ENCODE measurements around the gene PRIM1.
A peak's percentile ranks its signal among the peaks of the same experiment; 100 is the strongest.

PRIM1 gene

DNA sequence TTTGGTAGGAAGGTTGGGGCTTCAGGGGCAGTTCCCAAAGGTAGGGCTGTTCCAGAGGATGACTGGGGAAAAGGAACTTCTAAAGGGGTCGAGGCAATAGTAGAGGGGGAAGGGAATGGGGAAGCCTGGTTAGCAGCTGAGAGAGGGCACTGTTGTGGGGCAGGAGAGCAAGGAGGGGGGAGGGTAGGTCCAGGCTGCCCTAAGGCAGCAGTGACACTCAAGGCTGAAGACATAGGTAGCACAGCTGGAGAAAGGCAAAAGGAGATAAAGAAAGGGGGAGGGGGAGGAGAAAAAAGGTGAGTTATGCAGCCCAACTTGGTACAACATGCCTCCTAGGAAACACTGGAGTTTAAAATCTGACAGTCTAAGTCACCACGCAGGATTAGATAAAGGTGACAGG is 30.9 kb downstream of the PRIM1 start:
- TF ChIP-seq POLR2AphosphoS5 (IDR thresholded peaks at IDR 0.05; ENCODE audit: low read depth, low read length) (no peak), POU2F2 (IDR thresholded peaks at IDR 0.05; ENCODE audit: low read depth, low read length) (no peak), PAX5 (IDR thresholded peaks at IDR 0.05; ENCODE audit: insufficient read depth, low read length, severe bottlenecking) (no peak), SPI1 (IDR thresholded peaks at IDR 0.05; ENCODE audit: low read depth, low read length) (no peak), POLR2A (IDR thresholded peaks at IDR 0.05; ENCODE audit: low read depth, low read length) (0 out of 2 replicates have a peak, but pooled peaks have one; percentile 16)
- FAIRE-seq (no peak), DNase-seq (ENCODE audit: insufficient read length, low spot score) (no peak)

DNA sequence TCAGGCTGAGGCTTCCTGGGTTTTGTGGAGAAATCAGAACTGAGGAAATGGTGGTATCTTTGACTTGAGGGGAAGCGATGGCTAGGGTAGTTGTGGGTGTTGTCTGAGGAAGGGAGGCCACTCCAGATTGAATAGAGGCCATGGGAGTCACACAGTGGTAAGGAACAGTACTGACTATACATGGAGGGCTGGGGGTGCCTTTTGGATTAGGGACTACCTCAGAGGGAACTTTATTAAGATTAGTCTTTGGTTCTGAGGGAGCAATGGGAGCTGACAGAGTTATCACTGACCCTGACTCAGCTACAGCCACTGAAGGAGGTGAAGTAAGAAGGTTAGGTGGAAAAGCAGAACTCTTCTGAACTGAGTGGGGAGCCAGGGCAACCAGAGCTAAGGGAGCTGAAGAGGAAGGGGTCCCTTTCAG is 31.4 kb downstream of the PRIM1 start:
- no peak for DNase-seq (ENCODE audit: insufficient read length, low spot score)
- no peak for FAIRE-seq
- TF ChIP-seq POU2F2 (IDR thresholded peaks at IDR 0.05; ENCODE audit: low read depth, low read length) (no peak), POLR2AphosphoS5 (IDR thresholded peaks at IDR 0.05; ENCODE audit: low read depth, low read length) (no peak), PAX5 (IDR thresholded peaks at IDR 0.05; ENCODE audit: insufficient read depth, low read length, severe bottlenecking) (no peak), POLR2A (IDR thresholded peaks at IDR 0.05; ENCODE audit: low read depth, low read length) (no peak), SPI1 (IDR thresholded peaks at IDR 0.05; ENCODE audit: low read depth, low read length) (no peak), TAF1 (IDR thresholded peaks at IDR 0.05; ENCODE audit: low read depth, low read length) (no peak)

- TF ChIP-seq SPI1 (IDR thresholded peaks at IDR 0.05; ENCODE audit: low read depth, low read length), result no peak
- TF ChIP-seq PAX5 (IDR thresholded peaks at IDR 0.05; ENCODE audit: insufficient read depth, low read length, severe bottlenecking), result no peak
- no peak for TF ChIP-seq POLR2A (IDR thresholded peaks at IDR 0.05; ENCODE audit: low read depth, low read length)
- DNase-seq (ENCODE audit: insufficient read length, low spot score) (no peak), FAIRE-seq (no peak)
Observed at GRCh38 chr12:56719056-56719455, 33.1 kb downstream of the PRIM1 start.

- DNase-seq (ENCODE audit: insufficient read length, low spot score) (no peak), FAIRE-seq (no peak)
- TF ChIP-seq POLR2AphosphoS5 (IDR thresholded peaks at IDR 0.05; ENCODE audit: low read depth, low read length), result no peak
- no peak for TF ChIP-seq SPI1 (IDR thresholded peaks at IDR 0.05; ENCODE audit: low read depth, low read length)
- no peak for TF ChIP-seq PAX5 (IDR thresholded peaks at IDR 0.05; ENCODE audit: insufficient read depth, low read length, severe bottlenecking)
- no peak for TF ChIP-seq TAF1 (IDR thresholded peaks at IDR 0.05; ENCODE audit: low read depth, low read length)
Observed at GRCh38 chr12:56718636-56719035, 33.5 kb downstream of the PRIM1 start.

- DNase-seq (ENCODE audit: insufficient read length, low spot score) (no peak), FAIRE-seq (no peak)
- no peak for TF ChIP-seq PAX5 (IDR thresholded peaks at IDR 0.05; ENCODE audit: insufficient read depth, low read length, severe bottlenecking)
- no peak for TF ChIP-seq SPI1 (IDR thresholded peaks at IDR 0.05; ENCODE audit: low read depth, low read length)
- no peak for TF ChIP-seq POLR2A (IDR thresholded peaks at IDR 0.05; ENCODE audit: low read depth, low read length)
- no peak for TF ChIP-seq POU2F2 (IDR thresholded peaks at IDR 0.05; ENCODE audit: low read depth, low read length)
- no peak for TF ChIP-seq TAF1 (IDR thresholded peaks at IDR 0.05; ENCODE audit: low read depth, low read length)
- TF ChIP-seq POLR2AphosphoS5 (IDR thresholded peaks at IDR 0.05; ENCODE audit: low read depth, low read length), result no peak
Observed at GRCh38 chr12:56718149-56718548, 34.0 kb downstream of the PRIM1 start.

- TF ChIP-seq PAX5 (IDR thresholded peaks at IDR 0.05; ENCODE audit: insufficient read depth, low read length, severe bottlenecking) (no peak), SPI1 (IDR thresholded peaks at IDR 0.05; ENCODE audit: low read depth, low read length) (no peak), TAF1 (IDR thresholded peaks at IDR 0.05; ENCODE audit: low read depth, low read length) (no peak), POU2F2 (IDR thresholded peaks at IDR 0.05; ENCODE audit: low read depth, low read length) (no peak), POLR2AphosphoS5 (IDR thresholded peaks at IDR 0.05; ENCODE audit: low read depth, low read length) (no peak), POLR2A (IDR thresholded peaks at IDR 0.05; ENCODE audit: low read depth, low read length) (no peak; the same call in 1 of the 2 replicates)
- no peak for FAIRE-seq
- no peak for DNase-seq (ENCODE audit: insufficient read length, low spot score)
Observed at GRCh38 chr12:56716933-56717880, 34.9 kb downstream of the PRIM1 start.

GRCh38 chr12:56716458-56716857 is 35.7 kb downstream of the PRIM1 start:
- peak; percentile 17; the same call in 1 of the 2 replicates for TF ChIP-seq SPI1 (IDR thresholded peaks at IDR 0.05; ENCODE audit: low read depth, low read length)
- TF ChIP-seq POLR2AphosphoS5 (IDR thresholded peaks at IDR 0.05; ENCODE audit: low read depth, low read length), result peak; percentile 41; the same call in 1 of the 2 replicates
- TF ChIP-seq POU2F2 (IDR thresholded peaks at IDR 0.05; ENCODE audit: low read depth, low read length), result no peak
- DNase-seq (ENCODE audit: insufficient read length, low spot score), result no peak
- no peak for FAIRE-seq

DNA sequence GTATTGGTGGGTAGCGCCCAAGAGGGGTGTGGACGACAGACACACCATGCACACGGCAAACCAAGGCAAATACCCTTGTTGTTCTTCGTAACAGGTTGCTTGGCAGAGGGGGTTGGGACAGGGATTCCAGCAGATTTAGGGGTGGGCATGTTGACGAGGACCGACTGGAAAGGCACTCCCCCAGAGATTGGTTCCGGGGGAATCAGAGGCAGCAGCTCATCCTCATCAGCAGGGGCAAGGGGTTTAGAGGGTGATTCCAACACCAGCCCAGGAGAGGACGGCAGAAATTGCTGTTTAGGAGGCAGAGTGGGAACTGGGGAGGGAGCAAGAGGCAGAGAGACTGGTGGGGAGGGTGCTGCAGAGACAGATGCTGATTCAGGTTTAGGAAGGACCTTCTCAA is 36.3 kb downstream of the PRIM1 start:
- FAIRE-seq (no peak), DNase-seq (ENCODE audit: insufficient read length, low spot score) (no peak)
- TF ChIP-seq POLR2AphosphoS5 (IDR thresholded peaks at IDR 0.05; ENCODE audit: low read depth, low read length) (no peak), POLR2A (IDR thresholded peaks at IDR 0.05; ENCODE audit: low read depth, low read length) (no peak)

DNA sequence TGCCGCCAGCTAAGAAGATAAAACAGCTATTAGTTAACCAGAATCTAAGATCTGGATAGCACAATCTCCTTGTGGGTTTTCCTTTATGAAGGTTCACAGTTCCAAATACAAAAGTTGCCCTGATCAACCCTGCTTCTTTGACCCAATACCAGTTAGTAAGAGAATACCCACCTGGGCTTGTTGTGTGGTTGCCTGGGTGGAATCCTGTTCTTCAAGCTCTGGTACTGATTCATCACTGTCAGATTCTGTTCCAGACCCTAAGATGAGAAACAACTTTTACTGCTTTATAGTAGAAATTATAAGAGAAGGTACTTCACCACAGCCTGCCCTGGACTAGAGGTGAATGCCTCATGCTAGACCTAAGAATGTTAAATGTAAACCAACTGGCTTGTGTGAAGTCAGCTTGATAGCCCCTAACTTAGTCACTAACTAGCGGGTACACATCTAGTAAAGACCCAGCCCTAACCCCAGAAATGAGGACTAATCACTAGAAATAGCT is 37.6 kb downstream of the PRIM1 start:
- TF ChIP-seq POLR2AphosphoS5 (IDR thresholded peaks at IDR 0.05; ENCODE audit: low read depth, low read length), result no peak
- DNase-seq (ENCODE audit: insufficient read length, low spot score) (no peak), FAIRE-seq (no peak)

DNA sequence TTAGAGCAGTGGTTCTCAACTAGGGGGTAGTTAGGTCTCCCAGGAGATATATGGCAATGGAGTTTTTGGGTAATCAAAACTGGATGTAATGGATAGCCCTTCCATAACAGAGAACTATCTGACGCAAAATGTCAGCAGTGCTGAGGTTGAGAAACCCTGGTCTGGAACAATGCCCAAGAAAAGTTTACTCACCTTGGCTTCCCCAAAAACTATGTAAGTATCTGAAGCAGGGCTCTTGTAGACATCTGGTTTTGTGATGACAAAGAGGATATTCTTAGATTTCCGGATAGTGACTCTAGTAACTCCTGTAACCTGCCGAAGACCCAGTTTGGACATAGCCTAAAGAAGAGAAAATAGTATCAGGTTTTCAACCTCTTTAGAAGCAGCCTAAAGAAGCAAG is 38.8 kb downstream of the PRIM1 start:
- DNase-seq (ENCODE audit: insufficient read length, low spot score) (no peak), FAIRE-seq (no peak)

More for the DNA sequence above, 38.8 kb downstream of the PRIM1 start:
- no peak for TF ChIP-seq TAF1 (IDR thresholded peaks at IDR 0.05; ENCODE audit: low read depth, low read length)
- TF ChIP-seq PAX5 (IDR thresholded peaks at IDR 0.05; ENCODE audit: insufficient read depth, low read length, severe bottlenecking), result no peak
- TF ChIP-seq SPI1 (IDR thresholded peaks at IDR 0.05; ENCODE audit: low read depth, low read length), result no peak
- TF ChIP-seq POLR2AphosphoS5 (IDR thresholded peaks at IDR 0.05; ENCODE audit: low read depth, low read length), result no peak
- 0 out of 2 replicates have a peak, but pooled peaks have one; percentile 10 for TF ChIP-seq POLR2A (IDR thresholded peaks at IDR 0.05; ENCODE audit: low read depth, low read length)
- no peak for TF ChIP-seq POU2F2 (IDR thresholded peaks at IDR 0.05; ENCODE audit: low read depth, low read length)
